ENCODE results near the gene NAA25. TPM values are rescaled to one million over a fixed set of nuclear protein-coding genes. Genes with fewer than 3 reads are reported as not detected.

NAA25 gene
- polyA plus RNA-seq, 1 experiment = 17.9 TPM

DNA sequence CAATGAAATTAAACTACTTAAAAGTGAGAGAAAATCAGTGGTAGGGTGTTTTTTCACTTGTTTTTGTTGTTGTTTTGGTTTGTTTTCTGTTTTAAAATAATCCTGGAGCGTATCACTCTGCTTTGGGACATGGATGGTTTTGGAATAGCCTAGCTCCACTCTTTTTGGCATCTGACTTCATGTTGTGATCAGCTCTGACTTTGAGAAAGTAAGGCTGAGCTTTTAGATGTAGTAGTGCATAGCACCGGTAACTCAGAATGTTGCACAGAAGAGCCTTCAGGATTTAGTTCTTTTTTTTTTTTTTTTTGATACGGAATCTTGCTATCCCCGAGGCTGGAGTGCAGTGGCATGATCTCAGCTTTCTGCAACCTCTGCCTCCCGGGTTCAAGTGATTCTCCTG is 24.8 kb upstream of the NAA25 start:
- ChIA-PET CTCF (no interaction called here), POLR2A (interaction anchor here (0.9 to 1.3 kb wide), 2 partner anchors 8 to 11 kb away, joined by 4 to 7 read pairs; partner anchors contain the start of gene TRAFD1)
- Histone ChIP-seq H3K27me3 (ENCODE audit: control insufficient read depth, insufficient read depth, low read length) (no peaks in the 10 kb centered on the region), H3K27ac (ENCODE audit: low read depth, low read length) (no peak overlapping the region), H3K9me3 (ENCODE audit: control insufficient read depth, insufficient read depth, low read length) (no peaks in the 10 kb centered on the region), H3K4me3 (ENCODE audit: low read depth, low read length) (no peak overlapping the region)
- TF ChIP-seq, protein P1, sequence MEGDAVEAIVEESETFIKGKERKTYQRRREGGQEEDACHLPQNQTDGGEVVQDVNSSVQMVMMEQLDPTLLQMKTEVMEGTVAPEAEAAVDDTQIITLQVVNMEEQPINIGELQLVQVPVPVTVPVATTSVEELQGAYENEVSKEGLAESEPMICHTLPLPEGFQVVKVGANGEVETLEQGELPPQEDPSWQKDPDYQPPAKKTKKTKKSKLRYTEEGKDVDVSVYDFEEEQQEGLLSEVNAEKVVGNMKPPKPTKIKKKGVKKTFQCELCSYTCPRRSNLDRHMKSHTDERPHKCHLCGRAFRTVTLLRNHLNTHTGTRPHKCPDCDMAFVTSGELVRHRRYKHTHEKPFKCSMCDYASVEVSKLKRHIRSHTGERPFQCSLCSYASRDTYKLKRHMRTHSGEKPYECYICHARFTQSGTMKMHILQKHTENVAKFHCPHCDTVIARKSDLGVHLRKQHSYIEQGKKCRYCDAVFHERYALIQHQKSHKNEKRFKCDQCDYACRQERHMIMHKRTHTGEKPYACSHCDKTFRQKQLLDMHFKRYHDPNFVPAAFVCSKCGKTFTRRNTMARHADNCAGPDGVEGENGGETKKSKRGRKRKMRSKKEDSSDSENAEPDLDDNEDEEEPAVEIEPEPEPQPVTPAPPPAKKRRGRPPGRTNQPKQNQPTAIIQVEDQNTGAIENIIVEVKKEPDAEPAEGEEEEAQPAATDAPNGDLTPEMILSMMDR (IDR thresholded peaks at IDR 0.05; ENCODE audit: low read depth, low read length) = no peak
- DNase-seq (ENCODE audit: low read depth, low spot score) = no peak

DNA sequence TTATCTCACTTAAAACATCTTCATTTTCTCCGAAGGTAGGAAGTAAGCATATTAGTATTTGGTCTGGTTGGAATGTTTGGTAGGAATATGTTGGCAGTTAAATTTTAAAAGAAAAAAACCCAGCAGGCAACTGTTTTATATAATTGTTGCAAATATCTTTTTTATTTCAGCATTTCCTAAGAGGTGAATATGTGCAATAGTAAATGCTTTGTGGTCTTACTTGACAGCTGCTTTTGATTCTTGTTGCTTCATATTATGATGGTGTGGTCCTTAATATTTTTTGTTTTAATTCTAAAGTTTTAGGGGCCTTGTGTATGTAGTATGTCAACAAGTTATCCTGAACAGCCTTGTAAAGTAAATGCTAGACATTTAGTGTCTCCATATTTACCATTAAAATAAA is 23.1 kb upstream of the NAA25 start:
- POLR2A ChIA-PET = interaction anchor here (0.8 kb wide), 1 partner anchor 15 kb away, joined by 3 read pairs; no protein-coding TSS in a partner anchor
- TF ChIP-seq, protein P1 (IDR thresholded peaks at IDR 0.05; ENCODE audit: low read depth, low read length) = no peak
- no peaks in the 10 kb centered on the region for H3K9me3 ChIP-seq (ENCODE audit: control insufficient read depth, insufficient read depth, low read length)
- no peak overlapping the region for H3K27ac ChIP-seq (ENCODE audit: low read depth, low read length)
- CTCF ChIA-PET = no interaction called here
- no peak overlapping the region for H3K4me3 ChIP-seq (ENCODE audit: low read depth, low read length)
- DNase-seq (ENCODE audit: low read depth, low spot score) = no peak
- H3K27me3 ChIP-seq (ENCODE audit: control insufficient read depth, insufficient read depth, low read length) = no peaks in the 10 kb centered on the region

DNA sequence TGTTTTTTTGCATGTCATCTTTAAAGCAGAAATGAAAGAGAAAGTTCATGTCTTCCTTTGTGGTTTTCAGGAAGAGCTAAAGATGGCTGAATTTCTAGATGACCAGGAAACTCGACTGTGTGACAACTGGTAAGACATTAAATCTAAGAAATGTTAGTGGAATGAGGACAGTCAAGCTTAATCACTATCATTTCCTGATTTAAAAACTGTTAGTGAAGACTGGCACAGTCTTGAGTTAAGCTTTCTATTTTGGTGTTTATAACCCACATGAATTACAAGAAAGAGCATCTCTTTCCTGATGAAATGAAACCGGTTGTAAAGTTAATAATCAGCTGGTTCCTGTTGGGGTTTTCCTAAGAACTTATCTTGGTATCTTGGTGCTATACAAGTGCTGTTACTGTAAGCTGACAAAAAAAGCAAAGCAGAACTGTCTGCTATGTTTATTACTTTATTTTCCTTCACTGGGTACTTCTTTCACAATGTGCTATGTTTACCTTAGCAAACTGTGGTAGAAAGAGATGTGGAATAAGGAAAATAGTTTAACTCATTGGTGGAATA is 21.9 kb upstream of the NAA25 start:
- Histone ChIP-seq H3K4me3 (ENCODE audit: low read depth, low read length) (peak overlapping the region; percentile 20; the same call in 1 of the 2 replicates), H3K27me3 (ENCODE audit: control insufficient read depth, insufficient read depth, low read length) (no peaks in the 10 kb centered on the region), H3K9me3 (ENCODE audit: control insufficient read depth, insufficient read depth, low read length) (no peaks in the 10 kb centered on the region; the same call in 1 of the 2 replicates), H3K27ac (ENCODE audit: low read depth, low read length) (no peak overlapping the region)
- ChIA-PET POLR2A (interaction anchor here (0.7 kb wide), 1 partner anchor 8 kb away, joined by 3 read pairs; no protein-coding TSS in a partner anchor), CTCF (interaction anchor here (0.7 to 0.9 kb wide), 2 partner anchors 14 to 733 kb away, joined by 3 to 5 read pairs; no protein-coding TSS in a partner anchor)
- TF ChIP-seq, protein P1 (IDR thresholded peaks at IDR 0.05; ENCODE audit: low read depth, low read length) = no peak
- DNase-seq (ENCODE audit: low read depth, low spot score) = no peak

DNA sequence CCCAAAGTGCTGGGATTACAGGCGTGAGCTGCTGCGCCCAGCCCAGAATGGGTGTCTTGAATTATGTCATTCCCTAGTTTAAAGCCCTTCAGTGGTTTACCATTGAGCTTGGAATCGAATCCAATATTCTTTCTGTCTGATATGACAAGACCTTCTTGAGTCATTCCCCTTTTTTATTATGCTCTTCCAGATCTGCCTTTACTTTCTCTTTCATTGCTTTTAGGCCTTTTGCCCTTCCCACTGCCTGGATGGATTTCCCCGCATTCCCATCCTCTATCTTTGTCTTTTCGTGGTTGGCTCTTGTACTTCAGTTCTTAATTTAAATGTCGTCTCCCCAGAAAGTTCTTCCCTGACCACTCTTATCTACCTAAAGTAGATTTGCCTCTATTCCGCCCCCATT is 18.3 kb upstream of the NAA25 start:
- no peaks in the 10 kb centered on the region; the same call in 1 of the 2 replicates for H3K9me3 ChIP-seq (ENCODE audit: control insufficient read depth, insufficient read depth, low read length)
- H3K4me3 ChIP-seq (ENCODE audit: low read depth, low read length) = peak overlapping the region; percentile 97
- DNase-seq (ENCODE audit: low read depth, low spot score) = no peak
- TF ChIP-seq, protein P1 (IDR thresholded peaks at IDR 0.05; ENCODE audit: low read depth, low read length) = no peak
- ChIA-PET CTCF (no interaction called here), POLR2A (no interaction called here)
- no peaks in the 10 kb centered on the region for H3K27me3 ChIP-seq (ENCODE audit: control insufficient read depth, insufficient read depth, low read length)
- no peak overlapping the region for H3K27ac ChIP-seq (ENCODE audit: low read depth, low read length)

DNA sequence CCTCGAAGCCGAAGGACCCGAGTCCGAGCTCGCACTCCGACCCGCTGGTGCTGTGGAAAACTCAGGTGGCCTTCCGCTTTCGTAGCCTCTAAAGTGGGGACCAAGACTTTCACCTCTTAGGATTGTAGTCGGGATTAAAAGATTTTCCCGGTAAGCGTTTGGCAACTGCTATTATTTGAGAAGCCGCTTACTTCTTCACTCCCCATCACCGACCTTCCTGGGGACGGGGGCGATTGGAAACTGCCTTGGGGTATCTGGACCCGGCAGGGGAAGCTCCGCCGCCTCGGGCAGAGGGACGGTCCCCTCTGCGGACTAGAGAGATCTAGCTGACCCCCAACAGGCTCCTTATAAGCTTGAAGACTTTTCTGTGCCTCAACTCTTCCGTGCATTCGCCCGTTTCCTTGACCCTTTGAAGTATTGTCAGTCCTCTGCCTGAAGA is 17.4 kb upstream of the NAA25 start:
- ChIA-PET CTCF (interaction anchor here (0.9 kb wide), 1 partner anchor 181 kb away, joined by 3 read pairs; no protein-coding TSS in a partner anchor), POLR2A (interaction anchor here (1.3 to 2.0 kb wide), 6 partner anchors 9 to 28 kb away, joined by 3 to 15 read pairs (median 5); partner anchors contain the start of gene NAA25)
- H3K9me3 ChIP-seq (ENCODE audit: control insufficient read depth, insufficient read depth, low read length) = no peaks in the 10 kb centered on the region; the same call in 1 of the 2 replicates
- H3K27me3 ChIP-seq (ENCODE audit: control insufficient read depth, insufficient read depth, low read length) = no peaks in the 10 kb centered on the region
- TF ChIP-seq, protein P1 (IDR thresholded peaks at IDR 0.05; ENCODE audit: low read depth, low read length) = no peak
- no peak for DNase-seq (ENCODE audit: low read depth, low spot score)
- H3K4me3 ChIP-seq (ENCODE audit: low read depth, low read length) = peak overlapping the region; percentile 97
- peak overlapping the region; percentile 80 for H3K27ac ChIP-seq (ENCODE audit: low read depth, low read length)
